ENCODE data around the gene SH3BP5.

Gene SH3BP5

GRCh38 chr3:15279205-15279604 is 53.2 kb downstream of the SH3BP5 start:
- no peak for DNase-seq (ENCODE audit: low read depth in 2 of 3, low spot score in 1 of 3)

GRCh38 chr3:15277861-15278500 is 54.4 kb downstream of the SH3BP5 start:
- DNase-seq (ENCODE audit: low read depth in 2 of 3, low spot score in 1 of 3): no peak

DNA sequence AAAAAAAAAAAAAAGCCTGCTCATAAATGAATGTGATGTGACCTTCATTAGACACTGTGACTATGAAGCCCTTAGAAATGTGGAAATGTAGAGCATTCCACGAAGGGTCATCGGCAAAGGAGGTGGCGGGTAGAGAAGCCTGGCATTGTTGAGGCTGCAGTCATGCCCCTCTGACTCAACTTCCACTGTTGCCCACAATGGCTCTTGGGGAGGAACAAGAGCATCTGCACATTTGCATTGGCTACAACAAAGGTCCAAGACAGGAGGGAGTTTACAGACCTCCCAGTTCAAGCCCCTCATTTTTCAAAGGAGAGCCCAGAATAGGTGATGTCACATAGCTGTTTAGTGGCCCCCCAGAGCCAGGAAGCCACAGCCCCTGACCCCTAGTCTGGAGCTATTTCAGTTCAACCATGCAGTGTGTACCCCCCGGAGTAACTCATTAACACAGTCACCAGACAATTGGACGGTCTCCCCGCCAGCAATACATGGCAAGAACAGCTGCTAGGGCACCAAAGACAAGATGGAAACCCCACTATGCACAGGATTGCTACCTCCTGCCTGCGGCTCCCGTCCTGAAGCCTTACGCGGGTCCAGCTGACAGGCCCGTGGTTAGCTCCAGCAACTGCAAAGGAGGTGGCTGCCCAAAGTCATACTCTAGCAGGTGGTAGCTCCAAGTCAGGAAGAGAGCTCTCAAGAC is 56.2 kb downstream of the SH3BP5 start:
- no peak for DNase-seq (ENCODE audit: low read depth in 2 of 3, low spot score in 1 of 3)

- DNase-seq (ENCODE audit: low read depth in 2 of 3, low spot score in 1 of 3): no peak
These were observed 59.2 kb downstream of the SH3BP5 start for GRCh38 chr3:15273227-15273626.

- no peak for DNase-seq (ENCODE audit: low read depth in 2 of 3, low spot score in 1 of 3)
These were observed 59.8 kb downstream of the SH3BP5 start for GRCh38 chr3:15272426-15273196.

DNA sequence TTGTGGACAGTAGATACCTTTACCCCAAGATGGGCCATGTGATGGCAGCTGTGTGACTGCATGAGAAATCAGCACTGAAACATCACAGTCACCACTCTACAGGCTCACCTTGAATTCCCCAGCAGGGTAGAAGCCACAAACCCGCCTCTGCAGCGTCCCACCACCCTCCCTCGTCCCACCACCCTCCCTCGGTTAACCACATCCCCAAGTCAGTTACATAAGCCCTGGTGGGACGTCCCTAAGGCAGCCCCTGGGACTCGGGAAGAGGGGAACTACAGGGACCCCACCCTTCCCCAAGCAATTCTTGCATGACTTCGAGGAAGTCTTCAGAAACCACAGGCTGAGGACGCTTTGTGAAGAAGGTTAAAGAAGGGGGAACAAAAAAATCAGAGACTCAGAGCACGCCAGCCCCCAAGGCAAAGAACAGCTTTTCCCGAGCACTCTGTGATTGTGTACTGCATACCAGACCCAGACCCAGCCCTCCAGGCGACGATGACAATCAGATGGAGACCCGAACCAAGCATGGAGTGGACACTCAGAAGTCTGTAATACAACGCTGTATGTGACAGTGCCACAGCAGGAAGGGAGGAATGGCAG is 60.5 kb downstream of the SH3BP5 start:
- DNase-seq (ENCODE audit: low read depth in 2 of 3, low spot score in 1 of 3): peak; percentile 42 to 61 (median 49)

DNA sequence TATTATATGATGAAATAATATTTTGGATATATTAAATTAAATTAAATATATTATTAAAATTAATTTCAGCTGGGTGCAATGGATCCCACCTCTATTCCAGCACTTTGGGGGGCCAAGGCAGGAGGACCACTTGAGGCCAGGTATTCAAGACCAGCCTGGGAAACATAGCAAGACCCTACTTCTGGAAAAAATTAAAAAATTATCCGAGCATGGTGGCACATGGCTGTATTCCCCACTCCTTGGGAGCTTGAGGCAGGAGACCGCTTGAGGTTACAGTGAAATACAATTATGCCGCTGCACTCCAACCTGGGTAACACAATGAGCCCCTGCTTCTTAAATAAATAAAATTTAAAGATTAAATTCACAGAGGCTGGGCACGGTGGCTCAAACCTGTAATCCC is 61.4 kb downstream of the SH3BP5 start:
- DNase-seq (ENCODE audit: low read depth in 2 of 3, low spot score in 1 of 3): no peak

DNA sequence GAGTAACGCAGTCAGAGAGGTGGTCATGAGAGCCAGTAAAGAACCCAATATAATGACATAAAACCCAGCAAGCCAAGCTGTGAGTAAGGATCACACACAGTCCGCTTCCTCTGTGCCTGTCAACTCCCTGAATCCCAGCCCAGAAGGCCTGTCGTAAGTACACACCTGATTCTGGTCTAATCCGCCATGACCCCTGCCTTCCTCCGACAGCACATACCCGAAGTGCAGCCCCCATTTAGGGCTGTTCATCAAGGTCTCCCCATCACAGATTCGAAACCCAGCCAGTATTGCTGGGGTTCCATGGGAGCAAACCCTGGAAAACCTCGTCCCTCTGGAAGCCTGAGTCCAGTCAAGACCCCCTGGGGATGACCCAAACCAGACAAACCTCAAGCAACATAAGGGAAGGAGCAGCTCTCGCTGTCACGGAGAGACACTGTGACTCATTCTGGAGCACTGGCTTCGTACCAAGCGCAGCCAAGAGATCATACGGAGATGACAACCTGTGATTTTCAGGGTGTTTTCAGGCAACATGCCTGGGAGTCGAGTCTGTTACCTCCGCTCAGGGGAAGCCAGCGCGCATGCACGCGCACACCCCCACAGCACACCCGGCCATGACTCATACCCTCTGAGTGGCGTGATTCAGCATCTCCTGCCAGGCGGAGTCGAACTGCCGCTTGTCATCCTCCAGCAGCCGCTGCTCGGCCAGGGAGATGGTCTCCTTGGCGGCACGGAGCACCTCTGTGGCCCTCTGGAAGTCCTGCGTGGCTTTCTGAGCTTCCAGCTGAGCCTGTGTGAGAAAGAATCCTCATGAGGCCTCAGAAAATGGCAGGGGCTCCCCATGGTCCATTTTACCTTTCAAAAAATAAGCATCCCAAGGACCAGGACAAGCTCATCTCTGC is 63.0 kb downstream of the SH3BP5 start:
- peak; percentile 75 to 87 (median 82) for DNase-seq (ENCODE audit: low read depth in 2 of 3, low spot score in 1 of 3)

- DNase-seq (ENCODE audit: low read depth in 2 of 3, low spot score in 1 of 3): peak; percentile 69 to 80 (median 79)
These were observed 64.3 kb downstream of the SH3BP5 start for GRCh38 chr3:15268033-15268631.

DNA sequence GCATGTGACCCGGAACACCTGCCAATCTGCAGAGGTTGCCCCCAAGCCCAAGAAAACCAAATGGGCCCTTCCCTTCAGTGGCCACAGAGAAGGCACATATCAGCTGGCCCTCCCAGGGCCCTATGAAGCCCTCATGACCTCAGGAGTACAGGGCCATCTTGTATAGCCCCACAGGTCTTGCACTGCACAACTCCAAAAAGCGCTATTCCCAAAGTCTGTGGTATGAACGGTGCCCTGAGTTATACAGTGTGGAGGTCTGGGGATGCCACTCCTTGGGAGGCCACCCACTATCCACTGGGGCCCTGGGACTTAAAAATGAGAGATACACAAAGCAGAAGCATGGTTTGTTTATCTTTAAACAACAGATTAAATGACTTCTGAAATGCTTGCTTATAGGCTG is 64.9 kb downstream of the SH3BP5 start:
- DNase-seq (ENCODE audit: low read depth in 2 of 3, low spot score in 1 of 3): no peak

- no peak for DNase-seq (ENCODE audit: low read depth in 2 of 3, low spot score in 1 of 3)
These were observed 65.6 kb downstream of the SH3BP5 start for GRCh38 chr3:15266510-15267376.

DNA sequence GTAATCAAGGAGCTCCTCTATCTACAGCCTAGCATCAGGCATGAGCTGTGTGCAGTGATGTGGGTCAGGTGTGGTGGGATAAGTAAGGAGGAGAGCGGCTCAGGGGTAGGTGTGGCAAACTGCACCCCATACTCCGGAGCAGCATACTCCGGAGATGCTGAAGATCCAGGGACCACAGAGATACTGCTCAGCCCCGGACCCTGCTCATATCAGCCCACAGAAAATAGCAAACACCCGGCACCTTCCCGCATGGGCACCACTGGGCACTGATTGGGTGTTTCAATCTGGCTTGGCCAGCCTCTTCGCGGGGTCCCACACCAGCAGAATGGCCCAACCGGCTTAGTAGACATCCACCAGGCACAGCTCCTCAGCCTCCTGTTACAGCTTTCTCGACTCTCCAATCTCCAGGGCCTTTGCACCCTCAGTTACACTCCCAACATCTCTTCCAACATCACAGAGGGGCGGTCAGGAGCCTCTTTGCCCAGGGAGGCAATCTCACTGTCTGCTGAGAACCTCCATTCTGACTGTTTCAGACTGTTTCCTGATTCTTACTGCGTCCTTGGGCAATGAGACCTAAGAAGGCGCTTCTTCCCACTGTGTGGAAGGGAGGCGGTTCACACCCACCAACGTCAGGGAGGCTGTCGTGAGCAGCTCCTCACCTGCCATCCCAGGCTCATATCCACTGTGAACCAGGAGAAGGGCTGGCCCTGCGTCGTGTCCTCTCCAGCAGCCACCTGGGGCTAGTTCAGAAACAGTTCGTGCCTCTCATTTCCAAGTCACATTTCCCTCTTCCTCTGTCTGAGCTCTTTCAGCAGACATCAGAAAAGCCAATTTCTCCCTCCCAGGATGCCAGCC is 66.5 kb downstream of the SH3BP5 start:
- no peak for DNase-seq (ENCODE audit: low read depth in 2 of 3, low spot score in 1 of 3)

DNA sequence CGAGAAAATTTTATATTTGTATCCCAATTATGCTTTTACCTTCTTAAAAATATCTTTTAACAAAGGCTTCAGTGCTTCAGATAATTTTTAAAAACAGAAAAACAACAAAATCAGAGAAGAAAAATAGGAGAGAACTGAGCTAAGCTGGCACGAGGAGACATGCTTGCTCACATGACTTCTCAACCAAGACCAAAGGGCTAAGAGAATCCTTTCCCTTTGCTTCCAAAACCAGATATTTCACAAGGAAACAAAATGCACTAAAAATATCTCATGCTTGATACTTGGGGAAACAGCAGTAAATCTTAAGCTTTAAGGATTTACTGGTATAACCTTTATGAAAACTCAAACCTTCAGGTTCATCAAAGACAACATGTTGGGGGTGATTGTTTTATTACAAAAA is 67.9 kb downstream of the SH3BP5 start:
- DNase-seq (ENCODE audit: low read depth in 2 of 3, low spot score in 1 of 3): no peak

DNA sequence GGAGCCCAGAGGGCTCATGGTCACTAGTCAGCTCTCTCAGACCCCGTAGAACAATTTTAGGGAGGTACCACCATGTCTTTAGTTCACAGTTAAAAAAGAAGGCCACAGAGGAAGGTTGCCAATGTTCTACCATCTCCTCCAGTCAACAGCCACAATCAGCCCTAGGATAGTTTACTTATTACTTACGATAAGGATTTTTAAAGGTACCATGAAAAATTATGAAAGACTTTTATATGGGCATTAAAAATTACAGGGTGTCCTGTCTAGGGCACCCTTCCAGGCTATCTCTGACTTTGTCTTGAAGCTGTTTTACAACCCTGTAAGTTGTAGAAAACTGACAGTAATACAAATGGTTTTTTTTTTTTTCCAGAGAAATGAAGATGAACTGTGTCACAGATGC is 68.5 kb downstream of the SH3BP5 start:
- DNase-seq (ENCODE audit: low read depth in 2 of 3, low spot score in 1 of 3): no peak

GRCh38 chr3:15263120-15263519 is 69.3 kb downstream of the SH3BP5 start:
- no peak for DNase-seq (ENCODE audit: low read depth in 2 of 3, low spot score in 1 of 3)

DNA sequence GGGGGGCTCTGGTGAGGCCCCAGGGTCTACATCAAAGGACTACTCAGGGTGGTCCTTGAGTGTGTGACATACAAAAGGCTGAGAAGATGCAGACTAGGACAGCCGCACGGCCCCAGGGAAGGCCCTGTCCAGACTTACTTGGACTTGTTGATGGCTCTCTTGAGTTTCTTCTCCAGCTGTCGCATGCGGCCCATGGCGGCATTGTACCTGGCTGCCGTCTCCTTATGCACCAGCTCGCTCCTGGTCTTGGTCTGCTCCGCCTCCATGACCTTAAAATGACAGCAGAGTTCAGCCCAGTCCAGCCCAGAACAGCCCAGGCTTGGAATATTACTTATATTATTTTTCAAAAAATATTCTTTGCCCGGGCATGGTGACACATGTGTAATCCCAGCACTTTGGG is 70.4 kb downstream of the SH3BP5 start:
- no peak for DNase-seq (ENCODE audit: low read depth in 2 of 3, low spot score in 1 of 3)

DNA sequence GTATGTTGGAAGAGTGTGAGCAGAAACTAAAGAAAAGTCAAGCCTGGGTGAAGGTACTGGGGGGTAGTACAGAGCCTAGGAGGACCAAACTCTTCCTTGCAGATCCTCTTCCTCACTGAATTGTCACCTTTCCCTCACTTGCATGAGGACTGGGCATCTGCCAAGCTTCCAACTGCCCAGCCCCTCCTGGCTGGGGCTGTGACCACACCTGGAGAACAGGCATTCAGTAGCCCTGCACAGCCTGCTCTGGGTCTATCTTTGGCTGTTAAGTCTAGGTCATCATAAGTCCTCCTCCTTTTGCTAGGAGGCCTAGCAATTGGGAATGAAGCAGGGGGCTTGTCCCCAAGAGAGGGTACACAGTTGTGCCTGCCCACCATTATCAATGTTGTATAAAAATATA is 71.1 kb downstream of the SH3BP5 start:
- no peak for DNase-seq (ENCODE audit: low read depth in 2 of 3, low spot score in 1 of 3)

DNA sequence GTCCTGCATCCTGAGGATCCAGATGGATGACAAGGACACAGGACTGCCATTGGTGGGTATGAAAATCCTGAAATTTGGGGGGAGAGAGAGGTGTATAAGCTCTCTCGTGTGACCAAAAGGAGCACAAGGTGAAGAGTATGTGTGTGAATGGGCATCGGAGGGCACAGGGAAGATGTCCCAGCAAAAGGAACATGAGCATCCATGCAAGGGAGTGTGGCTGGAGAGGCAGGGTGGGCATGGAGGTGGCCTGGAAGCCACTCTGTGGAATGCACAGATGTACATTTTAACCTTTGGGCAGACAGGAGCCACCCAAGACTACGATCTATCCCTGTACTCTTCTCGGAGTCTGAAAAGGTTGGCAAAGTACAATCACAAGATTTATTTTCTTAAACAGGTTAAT is 71.9 kb downstream of the SH3BP5 start:
- DNase-seq (ENCODE audit: low read depth in 2 of 3, low spot score in 1 of 3): no peak

- DNase-seq (ENCODE audit: low read depth in 2 of 3, low spot score in 1 of 3): no peak
These were observed 73.7 kb downstream of the SH3BP5 start for GRCh38 chr3:15258720-15259119.

All from stimulated activated CD4-positive, alpha-beta T cell treated with anti-CD3 and anti-CD28 coated beads, Interleukin-12 subunit alpha, Interleukin-12 subunit beta, amount 100 ng/mL, for 48 hours (primary cell).